Neural cell (in vitro differentiated cells): Measurements from ENCODE around the gene MAST2. TPM values are rescaled to one million over a fixed set of nuclear protein-coding genes. Genes with fewer than 3 reads are reported as not detected.
A peak's percentile ranks its signal among the peaks of the same experiment; 100 is the strongest.
"Not testable (repeated sequence)": the region's sequence is repeated elsewhere in the genome, so short reads cannot be mapped to it uniquely, and the experiment has no call there.

Experiments used
- H2AFZ ChIP-seq: fragments of 200-600, 300-800 bp; sonication (generic), shearing (Covaris generic); 2 replicates; pipeline ENCODE4 v1.6.0; 2014; ENCODE audit warnings: low read depth, mild to moderate bottlenecking, antibody characterized with exemption, low read length, moderate library complexity
- H3F3A ChIP-seq: fragments of 200-600 bp; shearing (Covaris generic); 2 replicates; pipeline ENCODE4 v1.6.1; 2016; ENCODE audit warnings: mild to moderate bottlenecking, moderate library complexity, mixed read lengths, antibody characterized with exemption, low read length; ENCODE audit not compliant: insufficient read depth, poor library complexity, severe bottlenecking
- H3K27ac ChIP-seq: fragments of 200-600, 300-800 bp; sonication (generic), shearing (Covaris generic); 2 replicates; pipeline ENCODE4 v1.5.1; 2014; ENCODE audit warnings: mild to moderate bottlenecking, low read length, moderate library complexity
- H3K27me3 ChIP-seq: fragments of 300-800, 200-600 bp; sonication (generic), shearing (Covaris generic); 2 replicates; pipeline ENCODE4 v1.6.0; 2014; ENCODE audit warnings: mild to moderate bottlenecking, low read depth, low read length, moderate library complexity; ENCODE audit not compliant: insufficient read depth
- H3K36me3 ChIP-seq: fragments of 300-800, 200-600 bp; sonication (generic), shearing (Covaris generic); 2 replicates; pipeline ENCODE4 v1.5.1; 2014; ENCODE audit warnings: mild to moderate bottlenecking, antibody characterized with exemption, low read length, moderate library complexity; ENCODE audit not compliant: insufficient read depth
- H3K4me2 ChIP-seq: fragments of 300-800, 200-600 bp; sonication (generic), shearing (Covaris generic); 2 replicates; pipeline ENCODE4 v1.6.0; 2014; ENCODE audit warnings: mild to moderate bottlenecking, low read length
- H3K4me3 ChIP-seq: fragments of 300-800, 200-600 bp; sonication (generic), shearing (Covaris generic); 2 replicates; pipeline ENCODE4 v1.5.1; 2014; ENCODE audit warnings: mild to moderate bottlenecking, low read length, moderate library complexity
- H3K79me2 ChIP-seq: fragments of 200-600 bp; shearing (Covaris generic); replicated peaks from 2 replicates; pipeline ENCODE4 v1.6.0; 2014; ENCODE audit warnings: mild to moderate bottlenecking, low read length, moderate library complexity; ENCODE audit not compliant: insufficient read depth
- H3K9ac ChIP-seq: fragments of 300-800, 200-600 bp; sonication (generic), shearing (Covaris generic); 2 replicates; pipeline ENCODE4 v1.6.1; 2016; ENCODE audit warnings: mild to moderate bottlenecking, low read length, mixed read lengths
- H3K9me2 ChIP-seq: fragments of 200-600 bp; shearing (Covaris generic); 2 replicates; pipeline ENCODE4 v1.6.1; 2016; ENCODE audit warnings: mild to moderate bottlenecking, low read length, mixed read lengths; ENCODE audit not compliant: insufficient read depth
- H3K9me3 ChIP-seq: fragments of 200-600, 300-800 bp; sonication (generic), shearing (Covaris generic); 2 replicates; pipeline ENCODE4 v1.6.1; 2016; ENCODE audit warnings: mild to moderate bottlenecking, mixed run types, low read length, moderate library complexity, mixed read lengths
- H4K20me1 ChIP-seq: fragments of 200-600 bp; shearing (Covaris generic); 2 replicates; pipeline ENCODE4 v1.6.1; 2016; ENCODE audit warnings: mild to moderate bottlenecking, mixed run types; ENCODE audit not compliant: insufficient read depth
- CTCF ChIP-seq: fragments of 450-650 bp; IDR thresholded peaks from 2 replicates; pipeline ENCODE4 v1.5.1; 2014; ENCODE audit warnings: antibody characterized with exemption, mild to moderate bottlenecking, moderate library complexity; ENCODE audit not compliant: poor library complexity, severe bottlenecking
- EP300 ChIP-seq: fragments of 450-650 bp; conservative IDR thresholded peaks from 2 replicates; pipeline ENCODE4 v1.6.1; 2014; ENCODE audit warnings: antibody characterized with exemption, mild to moderate bottlenecking, moderate library complexity; ENCODE audit not compliant: poor library complexity, severe bottlenecking
- EZH2 ChIP-seq: fragments of 200-600, 300-800 bp; shearing (Covaris generic), sonication (generic); IDR thresholded peaks from 2 replicates; pipeline ENCODE4 v1.6.1; 2014; ENCODE audit warnings: antibody characterized with exemption, low read length, borderline replicate concordance, mild to moderate bottlenecking; ENCODE audit not compliant: insufficient read depth, poor library complexity, severe bottlenecking
- MXI1 ChIP-seq: fragments of 450-650 bp; conservative IDR thresholded peaks from 2 replicates; pipeline ENCODE4 v1.6.1; 2014; ENCODE audit warnings: antibody characterized with exemption, mild to moderate bottlenecking; ENCODE audit not compliant: poor library complexity, severe bottlenecking
- POLR2AphosphoS5 ChIP-seq: IDR thresholded peaks from 2 replicates; pipeline ENCODE4 v1.6.1; 2012
- RAD21 ChIP-seq: fragments of 450-650 bp; conservative IDR thresholded peaks from 2 replicates; pipeline ENCODE4 v1.6.1; 2014; ENCODE audit warnings: antibody characterized with exemption, mild to moderate bottlenecking, moderate library complexity
- REST ChIP-seq: IDR thresholded peaks from 2 replicates; pipeline ENCODE4 v1.6.1; 2012; ENCODE audit warnings: borderline replicate concordance
- SMC3 ChIP-seq: fragments of 450-650 bp; conservative IDR thresholded peaks from 2 replicates; pipeline ENCODE4 v1.6.1; 2014; ENCODE audit warnings: antibody characterized with exemption, mild to moderate bottlenecking, moderate library complexity; ENCODE audit not compliant: poor library complexity
- TAF1 ChIP-seq: IDR thresholded peaks from 2 replicates; pipeline ENCODE4 v1.6.1; 2012; ENCODE audit warnings: low read depth
- polyA plus RNA-seq: library from polyadenylated mRNA; depleted of rRNA; stranded (reverse); fragments of >200 nt; gene quantifications from 2 replicates; pipeline ENCODE4 v1.2.3, GENCODE V29; 2014

The MAST2 gene
- polyA plus RNA-seq, 1 donor from 2014 or later: 22.2 TPM

- not testable (repeated sequence) for H3K9me2 ChIP-seq, H3F3A ChIP-seq, H3K36me3 ChIP-seq, H3K9me3 ChIP-seq, H4K20me1 ChIP-seq, H3K27me3 ChIP-seq
- Histone ChIP-seq H3K79me2 (peaks cover 29% of the 10 kb centered on the region), H3K4me2 (peak overlapping the region; percentile 98), H2AFZ (peak overlapping the region; percentile 7), H3K9ac (peak overlapping the region; percentile 68), H3K4me3 (peak overlapping the region; percentile 76), H3K27ac (peak overlapping the region; percentile 59)
- TF ChIP-seq MXI1 (peak; percentile 44), CTCF (peak; percentile 20), SMC3 (peak; percentile 2)
Measured at GRCh38 chr1:45803781-45804668, 613 bp downstream of the MAST2 start.

GRCh38 chr1:45804669-45804969 is 1.2 kb downstream of the MAST2 start:
- peak overlapping the region; percentile 7 for H2AFZ ChIP-seq
- H3K9me3 ChIP-seq: no peaks in the 10 kb centered on the region
- H3F3A ChIP-seq: peaks cover 4% of the 10 kb centered on the region
- H4K20me1 ChIP-seq: no peaks in the 10 kb centered on the region
- no peaks in the 10 kb centered on the region for H3K36me3 ChIP-seq
- TF ChIP-seq TAF1 (no peak), EZH2 (no peak), CTCF (no peak), REST (no peak), POLR2AphosphoS5 (no peak), RAD21 (no peak), EP300 (no peak), MXI1 (no peak), SMC3 (no peak)
- peak overlapping the region; percentile 98 for H3K4me2 ChIP-seq
- H3K27ac ChIP-seq: peak overlapping the region; percentile 59
- H3K4me3 ChIP-seq: peak overlapping the region; percentile 76
- no peaks in the 10 kb centered on the region for H3K9me2 ChIP-seq
- H3K27me3 ChIP-seq: no peaks in the 10 kb centered on the region
- H3K79me2 ChIP-seq: peaks cover 29% of the 10 kb centered on the region
- peak overlapping the region; percentile 68 for H3K9ac ChIP-seq
